ENCODE results near the gene RUNX1. TPM values are rescaled to one million over a fixed set of nuclear protein-coding genes. Genes with fewer than 3 reads are reported as not detected.

The RUNX1 gene
- polyA plus RNA-seq, 1 of the 3 experiments (the other 2 are of a cell fraction), result 17.1 TPM

DNA sequence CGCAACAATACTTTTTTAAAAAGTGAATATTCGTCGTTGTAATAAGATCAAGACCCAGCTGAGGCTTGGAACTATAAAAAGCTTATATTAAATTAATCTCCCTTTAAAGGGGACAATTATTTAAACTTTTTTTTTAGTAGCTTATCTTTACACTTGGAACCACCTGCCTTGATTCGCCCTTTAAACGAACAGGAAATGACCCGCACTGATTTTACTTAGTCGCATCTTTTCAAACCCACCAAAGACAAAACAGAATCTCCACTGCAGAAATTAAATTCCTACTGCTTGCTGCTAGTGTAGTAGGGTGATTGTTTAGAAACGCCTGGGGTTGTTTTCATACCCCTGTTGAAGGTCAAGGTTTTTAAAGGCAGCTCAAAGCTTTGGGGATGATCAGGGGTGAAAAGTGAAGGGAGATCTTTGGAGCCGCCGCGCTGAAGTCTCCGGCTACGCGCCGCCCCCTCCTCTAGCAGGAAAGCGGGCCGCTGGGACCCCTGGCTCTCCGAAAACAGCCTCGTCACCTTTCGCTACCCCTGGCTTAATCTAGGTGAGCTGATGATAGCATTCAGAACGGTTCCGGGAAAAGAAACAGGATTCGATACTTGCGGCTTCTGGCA lies 163.4 kb downstream of the RUNX1 start:
- H3K9ac ChIP-seq, result peak overlapping the region; percentile 92
- peak overlapping the region; percentile 34 to 95; a peak in 3 of 4 replicates for H3K27ac ChIP-seq (ENCODE audit: low read depth in 2 of 2, low read length in 1 of 2)
- H3K4me1 ChIP-seq (ENCODE audit: control insufficient read depth in 1 of 2, insufficient read depth in 2 of 2, low read depth in 1 of 2, low read length in 1 of 2), result peaks cover 5 to 7% of the 10 kb centered on the region in 2 experiments; a peak in 2 of 4 replicates
- no peaks in the 10 kb centered on the region for H3K27me3 ChIP-seq (ENCODE audit: insufficient read depth)
- no peaks in the 10 kb centered on the region for H3K9me2 ChIP-seq
- DNase-seq, result no peak
- CTCF ChIA-PET, result interaction anchor here (0.7 to 4.7 kb wide), 5 partner anchors 14 to 1143 kb away, joined by 3 to 15 read pairs (median 3); no protein-coding TSS in a partner anchor
- H3K36me3 ChIP-seq (replicated peaks in 1 of 2; ENCODE audit: control insufficient read depth in 1 of 2, insufficient read depth in 2 of 2, low read length in 1 of 2), result peaks cover 0 to 10% of the 10 kb centered on the region in 2 experiments
- H4K20me1 ChIP-seq (ENCODE audit: insufficient read depth), result peaks cover 30% of the 10 kb centered on the region
- POLR2A ChIA-PET, result no interaction called here
- no peak overlapping the region for H2AFZ ChIP-seq (ENCODE audit: low read depth)
- H3K79me2 ChIP-seq (ENCODE audit: insufficient read depth), result peaks cover 78% of the 10 kb centered on the region
- peaks cover 38% of the 10 kb centered on the region for H3F3A ChIP-seq (replicated peaks; ENCODE audit: insufficient read depth)
- H3K4me2 ChIP-seq, result peak overlapping the region; percentile 86
- TF ChIP-seq TCF12 (IDR thresholded peaks at IDR 0.05), result no peak
- no peak for TF ChIP-seq FOXM1 (IDR thresholded peaks at IDR 0.05; ENCODE audit: low read depth)
- TF ChIP-seq EZH2phosphoT487 (IDR thresholded peaks at IDR 0.05; ENCODE audit: borderline replicate concordance, low read depth), result no peak
- no peak for TF ChIP-seq RXRA (IDR thresholded peaks at IDR 0.05; ENCODE audit: borderline replicate concordance, low read depth)
- TF ChIP-seq JUND (IDR thresholded peaks at IDR 0.05), result no peak
- TF ChIP-seq MXI1 (IDR thresholded peaks at IDR 0.05; ENCODE audit: low read depth, low read length), result no peak
- no peak for TF ChIP-seq SMC3 (IDR thresholded peaks at IDR 0.05; ENCODE audit: low read depth, low read length)
- no peak for TF ChIP-seq GATA2 (CRISPR knock-in tag; IDR thresholded peaks at IDR 0.05)
- TF ChIP-seq, protein P1, sequence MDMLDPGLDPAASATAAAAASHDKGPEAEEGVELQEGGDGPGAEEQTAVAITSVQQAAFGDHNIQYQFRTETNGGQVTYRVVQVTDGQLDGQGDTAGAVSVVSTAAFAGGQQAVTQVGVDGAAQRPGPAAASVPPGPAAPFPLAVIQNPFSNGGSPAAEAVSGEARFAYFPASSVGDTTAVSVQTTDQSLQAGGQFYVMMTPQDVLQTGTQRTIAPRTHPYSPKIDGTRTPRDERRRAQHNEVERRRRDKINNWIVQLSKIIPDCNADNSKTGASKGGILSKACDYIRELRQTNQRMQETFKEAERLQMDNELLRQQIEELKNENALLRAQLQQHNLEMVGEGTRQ (IDR thresholded peaks at IDR 0.05; ENCODE audit: borderline replicate concordance, low read depth, low read length), result no peak
- TF ChIP-seq, protein P2, sequence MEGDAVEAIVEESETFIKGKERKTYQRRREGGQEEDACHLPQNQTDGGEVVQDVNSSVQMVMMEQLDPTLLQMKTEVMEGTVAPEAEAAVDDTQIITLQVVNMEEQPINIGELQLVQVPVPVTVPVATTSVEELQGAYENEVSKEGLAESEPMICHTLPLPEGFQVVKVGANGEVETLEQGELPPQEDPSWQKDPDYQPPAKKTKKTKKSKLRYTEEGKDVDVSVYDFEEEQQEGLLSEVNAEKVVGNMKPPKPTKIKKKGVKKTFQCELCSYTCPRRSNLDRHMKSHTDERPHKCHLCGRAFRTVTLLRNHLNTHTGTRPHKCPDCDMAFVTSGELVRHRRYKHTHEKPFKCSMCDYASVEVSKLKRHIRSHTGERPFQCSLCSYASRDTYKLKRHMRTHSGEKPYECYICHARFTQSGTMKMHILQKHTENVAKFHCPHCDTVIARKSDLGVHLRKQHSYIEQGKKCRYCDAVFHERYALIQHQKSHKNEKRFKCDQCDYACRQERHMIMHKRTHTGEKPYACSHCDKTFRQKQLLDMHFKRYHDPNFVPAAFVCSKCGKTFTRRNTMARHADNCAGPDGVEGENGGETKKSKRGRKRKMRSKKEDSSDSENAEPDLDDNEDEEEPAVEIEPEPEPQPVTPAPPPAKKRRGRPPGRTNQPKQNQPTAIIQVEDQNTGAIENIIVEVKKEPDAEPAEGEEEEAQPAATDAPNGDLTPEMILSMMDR (IDR thresholded peaks at IDR 0.05), result no peak
- TF ChIP-seq POLR2AphosphoS5 (IDR thresholded peaks at IDR 0.05; ENCODE audit: low read depth, low read length), result no peak
- no peak for TF ChIP-seq SIN3A (IDR thresholded peaks at IDR 0.05; ENCODE audit: borderline replicate concordance, low read depth, low read length)
- no peak for TF ChIP-seq USF1 (IDR thresholded peaks at IDR 0.05; ENCODE audit: borderline replicate concordance, low read depth)
- no peak for TF ChIP-seq TAF1 (IDR thresholded peaks at IDR 0.05; ENCODE audit: borderline replicate concordance, low read depth, low read length)
- no peak for TF ChIP-seq ELF1 (IDR thresholded peaks at IDR 0.05)
- no peak for TF ChIP-seq FOXJ3 (CRISPR knock-in tag; IDR thresholded peaks at IDR 0.05)
- H3K4me3 ChIP-seq (ENCODE audit: low read depth in 2 of 2, low read length in 1 of 2), result peak overlapping the region; percentile 81
- 13% methylated on average over 24 of the region's 24 CpGs for WGBS (ENCODE audit: low lambda C conversion rate)
- H3K9me3 ChIP-seq, result no peaks in the 10 kb centered on the region
